Measurements from ENCODE around the gene TDRD9. TPM values are rescaled to one million over a fixed set of nuclear protein-coding genes. Genes with fewer than 3 reads are reported as not detected.

Gene TDRD9
- total and polyA plus RNA-seq, 2 experiments from 2014 or later: 0.24 TPM; not detected in 1

DNA sequence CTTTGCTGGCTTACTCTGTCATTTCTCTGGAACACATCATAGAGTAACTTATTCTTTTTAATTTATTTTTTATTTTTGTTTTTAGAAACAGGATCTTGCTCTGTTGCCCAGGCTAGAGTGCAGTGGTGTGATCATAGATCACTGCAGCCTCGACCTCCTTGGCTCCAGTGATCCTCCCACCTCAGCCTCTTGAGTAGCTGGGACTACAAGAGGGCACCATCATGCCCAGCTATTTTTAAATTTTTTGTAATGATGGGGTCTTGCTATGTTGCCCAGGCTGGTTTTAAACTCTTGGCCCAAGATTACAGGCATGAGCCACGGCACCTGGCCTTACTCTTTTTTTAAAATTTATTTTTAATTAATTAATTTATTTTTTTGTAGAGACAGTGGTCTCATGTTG, 46.3 kb downstream of the TDRD9 start (continued):
- TF ChIP-seq, protein P1, sequence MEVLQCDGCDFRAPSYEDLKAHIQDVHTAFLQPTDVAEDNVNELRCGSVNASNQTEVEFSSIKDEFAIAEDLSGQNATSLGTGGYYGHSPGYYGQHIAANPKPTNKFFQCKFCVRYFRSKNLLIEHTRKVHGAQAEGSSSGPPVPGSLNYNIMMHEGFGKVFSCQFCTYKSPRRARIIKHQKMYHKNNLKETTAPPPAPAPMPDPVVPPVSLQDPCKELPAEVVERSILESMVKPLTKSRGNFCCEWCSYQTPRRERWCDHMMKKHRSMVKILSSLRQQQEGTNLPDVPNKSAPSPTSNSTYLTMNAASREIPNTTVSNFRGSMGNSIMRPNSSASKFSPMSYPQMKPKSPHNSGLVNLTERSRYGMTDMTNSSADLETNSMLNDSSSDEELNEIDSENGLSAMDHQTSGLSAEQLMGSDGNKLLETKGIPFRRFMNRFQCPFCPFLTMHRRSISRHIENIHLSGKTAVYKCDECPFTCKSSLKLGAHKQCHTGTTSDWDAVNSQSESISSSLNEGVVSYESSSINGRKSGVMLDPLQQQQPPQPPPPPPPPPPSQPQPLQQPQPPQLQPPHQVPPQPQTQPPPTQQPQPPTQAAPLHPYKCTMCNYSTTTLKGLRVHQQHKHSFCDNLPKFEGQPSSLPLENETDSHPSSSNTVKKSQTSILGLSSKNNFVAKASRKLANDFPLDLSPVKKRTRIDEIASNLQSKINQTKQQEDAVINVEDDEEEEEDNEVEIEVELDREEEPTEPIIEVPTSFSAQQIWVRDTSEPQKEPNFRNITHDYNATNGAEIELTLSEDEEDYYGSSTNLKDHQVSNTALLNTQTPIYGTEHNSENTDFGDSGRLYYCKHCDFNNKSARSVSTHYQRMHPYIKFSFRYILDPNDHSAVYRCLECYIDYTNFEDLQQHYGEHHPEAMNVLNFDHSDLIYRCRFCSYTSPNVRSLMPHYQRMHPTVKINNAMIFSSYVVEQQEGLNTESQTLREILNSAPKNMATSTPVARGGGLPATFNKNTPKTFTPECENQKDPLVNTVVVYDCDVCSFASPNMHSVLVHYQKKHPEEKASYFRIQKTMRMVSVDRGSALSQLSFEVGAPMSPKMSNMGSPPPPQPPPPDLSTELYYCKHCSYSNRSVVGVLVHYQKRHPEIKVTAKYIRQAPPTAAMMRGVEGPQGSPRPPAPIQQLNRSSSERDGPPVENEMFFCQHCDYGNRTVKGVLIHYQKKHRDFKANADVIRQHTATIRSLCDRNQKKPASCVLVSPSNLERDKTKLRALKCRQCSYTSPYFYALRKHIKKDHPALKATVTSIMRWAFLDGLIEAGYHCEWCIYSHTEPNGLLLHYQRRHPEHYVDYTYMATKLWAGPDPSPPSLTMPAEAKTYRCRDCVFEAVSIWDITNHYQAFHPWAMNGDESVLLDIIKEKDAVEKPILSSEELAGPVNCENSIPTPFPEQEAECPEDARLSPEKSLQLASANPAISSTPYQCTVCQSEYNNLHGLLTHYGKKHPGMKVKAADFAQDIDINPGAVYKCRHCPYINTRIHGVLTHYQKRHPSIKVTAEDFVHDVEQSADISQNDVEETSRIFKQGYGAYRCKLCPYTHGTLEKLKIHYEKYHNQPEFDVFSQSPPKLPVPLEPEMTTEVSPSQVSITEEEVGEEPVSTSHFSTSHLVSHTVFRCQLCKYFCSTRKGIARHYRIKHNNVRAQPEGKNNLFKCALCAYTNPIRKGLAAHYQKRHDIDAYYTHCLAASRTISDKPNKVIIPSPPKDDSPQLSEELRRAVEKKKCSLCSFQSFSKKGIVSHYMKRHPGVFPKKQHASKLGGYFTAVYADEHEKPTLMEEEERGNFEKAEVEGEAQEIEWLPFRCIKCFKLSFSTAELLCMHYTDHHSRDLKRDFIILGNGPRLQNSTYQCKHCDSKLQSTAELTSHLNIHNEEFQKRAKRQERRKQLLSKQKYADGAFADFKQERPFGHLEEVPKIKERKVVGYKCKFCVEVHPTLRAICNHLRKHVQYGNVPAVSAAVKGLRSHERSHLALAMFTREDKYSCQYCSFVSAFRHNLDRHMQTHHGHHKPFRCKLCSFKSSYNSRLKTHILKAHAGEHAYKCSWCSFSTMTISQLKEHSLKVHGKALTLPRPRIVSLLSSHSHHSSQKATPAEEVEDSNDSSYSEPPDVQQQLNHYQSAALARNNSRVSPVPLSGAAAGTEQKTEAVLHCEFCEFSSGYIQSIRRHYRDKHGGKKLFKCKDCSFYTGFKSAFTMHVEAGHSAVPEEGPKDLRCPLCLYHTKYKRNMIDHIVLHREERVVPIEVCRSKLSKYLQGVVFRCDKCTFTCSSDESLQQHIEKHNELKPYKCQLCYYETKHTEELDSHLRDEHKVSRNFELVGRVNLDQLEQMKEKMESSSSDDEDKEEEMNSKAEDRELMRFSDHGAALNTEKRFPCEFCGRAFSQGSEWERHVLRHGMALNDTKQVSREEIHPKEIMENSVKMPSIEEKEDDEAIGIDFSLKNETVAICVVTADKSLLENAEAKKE (CRISPR knock-in tag; IDR thresholded peaks at IDR 0.05): no peak
- TF ChIP-seq, protein P2, sequence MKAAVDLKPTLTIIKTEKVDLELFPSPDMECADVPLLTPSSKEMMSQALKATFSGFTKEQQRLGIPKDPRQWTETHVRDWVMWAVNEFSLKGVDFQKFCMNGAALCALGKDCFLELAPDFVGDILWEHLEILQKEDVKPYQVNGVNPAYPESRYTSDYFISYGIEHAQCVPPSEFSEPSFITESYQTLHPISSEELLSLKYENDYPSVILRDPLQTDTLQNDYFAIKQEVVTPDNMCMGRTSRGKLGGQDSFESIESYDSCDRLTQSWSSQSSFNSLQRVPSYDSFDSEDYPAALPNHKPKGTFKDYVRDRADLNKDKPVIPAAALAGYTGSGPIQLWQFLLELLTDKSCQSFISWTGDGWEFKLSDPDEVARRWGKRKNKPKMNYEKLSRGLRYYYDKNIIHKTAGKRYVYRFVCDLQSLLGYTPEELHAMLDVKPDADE (IDR thresholded peaks at IDR 0.05): no peak
- no peak for TF ChIP-seq EZH2phosphoT487 (IDR thresholded peaks at IDR 0.05; ENCODE audit: unreplicated experiment)
- no peak for TF ChIP-seq REST (IDR thresholded peaks at IDR 0.05; ENCODE audit: unreplicated experiment)
- no peak for TF ChIP-seq CREB1 (CRISPR knock-in tag; IDR thresholded peaks at IDR 0.05; ENCODE audit: low read depth)

Data from GM23338 (cell line).